ENCODE data around the gene INTS4.

GRCh38 chr11:78010755-78011154 lies 16.3 kb upstream of the INTS4 start:
- TF ChIP-seq CTBP1 (IDR thresholded peaks at IDR 0.05; ENCODE audit: borderline replicate concordance) (no peak), HDGF (IDR thresholded peaks at IDR 0.05; ENCODE audit: borderline replicate concordance) (no peak), FOXA1 (IDR thresholded peaks at IDR 0.05) (no peak), SP1 (IDR thresholded peaks at IDR 0.05) (no peak), BHLHE40 (IDR thresholded peaks at IDR 0.05; ENCODE audit: borderline replicate concordance) (no peak), FOXM1 (IDR thresholded peaks at IDR 0.05; ENCODE audit: borderline replicate concordance) (no peak), PKNOX1 (IDR thresholded peaks at IDR 0.05) (no peak), ARNT (IDR thresholded peaks at IDR 0.05) (no peak), ELF4 (IDR thresholded peaks at IDR 0.05) (no peak), L3MBTL2 (conservative IDR thresholded peaks at IDR 0.05) (no peak), SUZ12 (IDR thresholded peaks at IDR 0.05) (no peak), FOXK2 (IDR thresholded peaks at IDR 0.05) (no peak), ZNF384 (IDR thresholded peaks at IDR 0.05) (no peak)
